H7 (cell line): Measurements from ENCODE around the gene PAX5. TPM values are rescaled to one million over a fixed set of nuclear protein-coding genes. Genes with fewer than 3 reads are reported as not detected.

Source experiments
- DNase-seq: peaks from one replicate; pipeline ENCODE4 v3.0.0; 2012
- H3K27me3 ChIP-seq: 2 replicates; pipeline ENCODE4 v1.6.0; 2011; ENCODE audit warnings: mild to moderate bottlenecking, low read length; ENCODE audit not compliant: control insufficient read depth, insufficient read depth
- H3K36me3 ChIP-seq: replicated peaks from 2 replicates; pipeline ENCODE4 v1.5.1; 2011; ENCODE audit warnings: low read length; ENCODE audit not compliant: control insufficient read depth, insufficient read depth
- H3K4me3 ChIP-seq: 2 replicates; pipeline ENCODE4 v1.5.1; 2011; ENCODE audit warnings: low read depth, mild to moderate bottlenecking, control low read depth, low read length, moderate library complexity; ENCODE audit not compliant: insufficient read depth
- total RNA-seq: library from RNA; depleted of rRNA; stranded (reverse); fragments of >200 nt; shearing (Covaris generic); gene quantifications from 2 replicates; pipeline ENCODE4 v1.2.3, GENCODE V29; 2014

Gene PAX5
- total RNA-seq, 1 experiment from 2014 or later: 1.7 TPM

DNA sequence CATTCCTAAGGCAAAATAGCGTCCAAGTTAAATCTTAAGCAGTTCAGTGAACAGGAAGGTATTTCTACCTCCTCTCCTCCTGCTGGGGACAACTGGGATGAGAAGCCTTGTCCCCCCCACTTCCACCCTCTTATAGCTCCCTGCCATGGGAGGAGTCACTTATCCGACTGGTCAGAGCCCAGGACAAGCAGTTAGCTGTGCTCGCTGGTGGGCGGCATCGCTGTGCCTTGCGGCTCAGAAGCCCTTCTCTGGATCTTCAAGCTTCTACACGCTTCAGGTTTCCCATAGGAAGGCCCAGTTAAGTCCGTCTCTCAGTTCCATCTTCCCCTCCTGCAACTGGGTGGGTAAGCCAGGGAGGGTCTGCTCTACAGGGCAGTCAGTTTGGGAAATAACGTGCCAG is 77.2 kb downstream of the PAX5 start:
- Histone ChIP-seq H3K36me3 (no peaks in the 10 kb centered on the region), H3K27me3 (no peaks in the 10 kb centered on the region)
- peak; percentile 77 for DNase-seq

DNA sequence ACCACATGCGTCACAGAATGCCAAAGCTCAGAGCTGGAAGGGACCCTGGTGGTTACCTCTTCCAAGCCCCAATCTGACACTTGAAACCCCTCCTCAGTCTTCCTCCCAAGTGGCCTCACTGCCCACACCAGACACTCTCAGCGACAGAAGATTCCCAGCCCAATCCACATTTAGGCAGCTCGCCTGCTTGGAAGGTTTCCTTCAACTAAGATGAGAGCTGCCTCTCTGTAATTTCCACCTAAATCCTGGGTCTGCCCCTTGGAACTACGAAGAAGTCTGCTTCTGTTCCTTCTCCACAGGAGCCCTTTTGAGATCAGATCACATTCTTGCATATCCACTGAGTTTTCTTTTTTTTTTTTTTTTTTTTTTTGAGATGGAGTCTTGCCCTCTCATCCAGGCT is 83.7 kb downstream of the PAX5 start:
- no peaks in the 10 kb centered on the region for H3K36me3 ChIP-seq
- no peak for DNase-seq
- H3K27me3 ChIP-seq: no peaks in the 10 kb centered on the region
- no peak overlapping the region for H3K4me3 ChIP-seq

More for the DNA sequence above, 77.2 kb downstream of the PAX5 start:
- H3K4me3 ChIP-seq: no peak overlapping the region

DNA sequence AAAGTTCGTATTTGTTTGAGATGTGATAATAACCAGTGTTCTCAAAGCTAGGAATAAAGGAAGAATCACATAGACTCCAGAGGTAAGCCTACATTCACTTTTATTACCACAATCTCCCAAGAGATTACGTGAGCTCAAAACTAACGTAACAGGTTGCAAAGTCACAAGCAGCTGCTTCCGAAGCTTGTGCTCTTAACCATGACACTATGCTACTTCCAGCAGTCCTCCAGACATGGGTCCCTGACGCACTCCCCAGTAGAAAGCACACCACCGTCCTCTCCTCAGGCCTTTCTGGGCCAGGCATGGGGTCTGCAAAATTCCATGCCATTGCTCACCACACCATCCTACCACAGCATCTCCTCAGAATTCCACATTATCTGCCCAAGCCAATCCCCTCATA is 84.6 kb downstream of the PAX5 start:
- Histone ChIP-seq H3K4me3 (no peak overlapping the region), H3K27me3 (no peaks in the 10 kb centered on the region), H3K36me3 (no peaks in the 10 kb centered on the region)
- DNase-seq: no peak

DNA sequence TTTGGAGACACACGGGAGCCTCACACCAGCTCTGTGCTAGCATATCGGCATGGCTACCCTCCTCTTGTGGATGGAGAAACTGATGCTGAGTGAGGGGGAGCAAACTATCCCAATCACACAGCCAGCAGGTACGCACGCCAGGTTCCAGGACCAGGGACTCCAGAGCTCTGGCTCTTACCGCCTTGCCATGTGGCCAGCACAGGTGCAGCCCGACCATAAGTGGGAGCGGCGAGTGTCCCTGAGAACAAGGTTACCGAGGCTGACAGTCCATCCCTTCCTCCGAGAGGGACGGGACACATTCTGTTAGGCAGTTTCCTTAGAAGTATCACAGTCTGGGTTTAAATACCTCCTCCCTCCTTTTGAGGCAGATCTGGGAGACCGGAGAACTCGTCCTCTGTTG is 86.0 kb downstream of the PAX5 start:
- no peaks in the 10 kb centered on the region for H3K36me3 ChIP-seq
- no peaks in the 10 kb centered on the region for H3K27me3 ChIP-seq
- no peak for DNase-seq
- no peak overlapping the region for H3K4me3 ChIP-seq

DNA sequence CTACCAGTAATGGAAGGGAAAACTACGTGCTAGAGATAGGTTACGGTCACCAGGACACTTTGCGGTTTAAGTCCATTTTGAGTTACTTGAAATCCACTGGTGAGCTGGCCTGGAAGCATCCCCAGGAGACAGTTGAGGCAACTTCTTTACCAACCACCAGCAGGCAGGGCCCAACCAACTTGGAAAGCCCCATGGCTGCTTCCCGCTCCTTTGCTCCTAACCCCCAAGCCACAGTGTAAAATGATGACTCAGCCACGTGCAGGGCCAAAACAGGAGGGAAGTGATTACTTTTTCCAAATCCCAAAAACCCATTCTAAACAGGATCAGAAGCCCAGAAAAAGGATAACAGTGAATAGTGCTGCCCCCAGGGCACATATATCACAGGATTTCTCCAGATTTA is 87.4 kb downstream of the PAX5 start:
- DNase-seq: no peak
- no peaks in the 10 kb centered on the region for H3K36me3 ChIP-seq
- H3K27me3 ChIP-seq: no peaks in the 10 kb centered on the region
- no peak overlapping the region for H3K4me3 ChIP-seq

DNA sequence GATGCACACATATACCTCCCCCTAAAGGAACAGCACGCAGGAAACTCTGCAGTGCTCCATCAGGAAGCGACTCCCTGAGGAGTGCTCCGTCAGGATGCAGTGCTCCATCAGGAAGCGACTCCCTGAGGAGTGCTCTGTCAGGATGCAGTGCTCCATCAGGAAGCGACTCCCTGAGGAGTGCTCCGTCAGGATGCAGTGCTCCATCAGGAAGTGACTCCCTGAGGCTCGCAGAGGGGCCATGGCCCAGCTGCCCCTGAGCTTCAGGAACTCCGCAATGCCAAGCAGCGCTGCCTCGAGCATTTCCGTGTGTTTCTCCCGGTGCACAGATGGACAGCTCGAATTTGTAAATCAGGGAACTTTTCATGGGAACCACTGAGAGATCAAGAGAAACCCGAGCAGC is 88.1 kb downstream of the PAX5 start:
- H3K36me3 ChIP-seq: no peaks in the 10 kb centered on the region
- H3K4me3 ChIP-seq: no peak overlapping the region
- H3K27me3 ChIP-seq: no peaks in the 10 kb centered on the region
- no peak for DNase-seq

DNA sequence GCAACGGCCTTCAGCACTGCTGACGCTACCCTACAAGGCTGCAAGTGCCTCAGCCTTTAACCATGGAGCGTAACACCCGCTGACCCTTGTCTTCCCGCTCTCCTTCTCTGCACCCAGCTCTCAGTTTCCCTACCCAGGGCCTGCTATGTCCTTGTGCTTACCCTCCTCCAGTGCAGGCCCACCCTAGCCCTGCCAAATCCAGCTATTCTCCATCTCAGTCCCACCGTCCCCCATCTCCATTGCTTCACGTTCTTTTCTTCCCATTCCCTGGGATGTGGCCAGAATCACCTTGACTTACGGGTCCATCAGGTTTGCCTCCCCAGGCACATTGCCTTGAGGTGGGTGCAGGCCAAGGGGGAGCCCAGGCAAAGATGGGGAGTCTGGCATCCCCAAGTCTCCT is 91.2 kb downstream of the PAX5 start:
- H3K27me3 ChIP-seq: no peaks in the 10 kb centered on the region
- H3K36me3 ChIP-seq: no peaks in the 10 kb centered on the region
- no peak for DNase-seq
- no peak overlapping the region for H3K4me3 ChIP-seq

DNA sequence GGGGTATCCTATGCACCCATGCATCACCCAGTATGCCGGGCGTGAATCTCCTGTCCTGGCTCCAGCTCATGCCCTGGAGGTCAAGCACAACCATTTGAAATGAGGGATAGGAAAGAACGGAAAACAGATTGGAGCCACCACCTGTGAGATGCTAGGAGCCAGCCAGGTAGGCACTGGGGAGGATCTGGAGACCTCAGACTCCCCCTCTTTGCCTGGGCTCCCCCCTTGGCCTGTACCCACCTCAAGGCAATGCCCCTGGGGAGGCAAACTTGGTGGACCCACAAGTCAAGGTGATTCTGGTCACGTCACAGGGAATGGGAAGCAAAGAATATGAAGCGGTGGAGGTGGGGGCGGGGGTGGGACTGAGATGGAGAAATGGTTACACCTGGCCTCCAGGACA is 92.6 kb downstream of the PAX5 start:
- Histone ChIP-seq H3K27me3 (no peaks in the 10 kb centered on the region), H3K36me3 (no peaks in the 10 kb centered on the region), H3K4me3 (no peak overlapping the region)
- DNase-seq: no peak

DNA sequence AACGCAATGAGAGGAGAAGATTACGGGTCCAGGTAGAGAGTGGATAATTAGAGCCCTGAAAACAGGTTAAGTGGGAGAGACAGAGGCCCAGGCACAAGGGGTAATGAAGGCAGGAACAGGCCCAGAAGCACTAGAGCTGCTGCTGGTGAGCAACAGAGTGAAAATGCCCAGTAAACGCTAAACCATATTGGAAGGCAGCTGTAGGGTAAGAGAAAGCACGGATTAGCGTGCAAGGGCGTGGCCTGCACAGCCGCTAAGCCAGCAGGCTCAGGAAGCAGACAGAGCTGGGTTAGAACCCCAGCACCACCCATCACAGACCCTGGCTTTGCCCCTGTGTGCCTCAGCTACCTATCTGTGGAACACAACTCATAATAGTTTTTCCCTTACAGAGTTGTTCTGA is 93.2 kb downstream of the PAX5 start:
- H3K36me3 ChIP-seq: no peaks in the 10 kb centered on the region
- DNase-seq: no peak
- no peaks in the 10 kb centered on the region for H3K27me3 ChIP-seq
- H3K4me3 ChIP-seq: no peak overlapping the region

DNA sequence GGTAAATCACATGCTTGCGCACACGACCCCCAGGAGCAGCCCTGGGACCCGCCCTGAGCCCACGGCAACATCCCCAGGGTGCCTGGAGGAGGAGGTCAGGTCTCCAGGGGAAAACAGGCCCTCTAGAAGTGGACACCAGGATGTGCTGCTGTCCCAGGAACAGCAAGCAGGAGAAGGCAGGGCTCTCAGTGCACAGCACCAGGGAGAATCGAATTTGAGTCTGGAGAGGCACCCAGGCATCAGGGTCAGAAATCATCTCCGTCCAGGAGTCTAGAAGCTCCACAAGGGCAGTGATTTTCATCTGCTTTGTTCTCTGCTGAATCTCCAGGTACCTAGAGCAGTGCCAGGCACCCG is 93.6 kb downstream of the PAX5 start:
- no peak for DNase-seq
- Histone ChIP-seq H3K4me3 (no peak overlapping the region), H3K36me3 (no peaks in the 10 kb centered on the region), H3K27me3 (no peaks in the 10 kb centered on the region)

DNA sequence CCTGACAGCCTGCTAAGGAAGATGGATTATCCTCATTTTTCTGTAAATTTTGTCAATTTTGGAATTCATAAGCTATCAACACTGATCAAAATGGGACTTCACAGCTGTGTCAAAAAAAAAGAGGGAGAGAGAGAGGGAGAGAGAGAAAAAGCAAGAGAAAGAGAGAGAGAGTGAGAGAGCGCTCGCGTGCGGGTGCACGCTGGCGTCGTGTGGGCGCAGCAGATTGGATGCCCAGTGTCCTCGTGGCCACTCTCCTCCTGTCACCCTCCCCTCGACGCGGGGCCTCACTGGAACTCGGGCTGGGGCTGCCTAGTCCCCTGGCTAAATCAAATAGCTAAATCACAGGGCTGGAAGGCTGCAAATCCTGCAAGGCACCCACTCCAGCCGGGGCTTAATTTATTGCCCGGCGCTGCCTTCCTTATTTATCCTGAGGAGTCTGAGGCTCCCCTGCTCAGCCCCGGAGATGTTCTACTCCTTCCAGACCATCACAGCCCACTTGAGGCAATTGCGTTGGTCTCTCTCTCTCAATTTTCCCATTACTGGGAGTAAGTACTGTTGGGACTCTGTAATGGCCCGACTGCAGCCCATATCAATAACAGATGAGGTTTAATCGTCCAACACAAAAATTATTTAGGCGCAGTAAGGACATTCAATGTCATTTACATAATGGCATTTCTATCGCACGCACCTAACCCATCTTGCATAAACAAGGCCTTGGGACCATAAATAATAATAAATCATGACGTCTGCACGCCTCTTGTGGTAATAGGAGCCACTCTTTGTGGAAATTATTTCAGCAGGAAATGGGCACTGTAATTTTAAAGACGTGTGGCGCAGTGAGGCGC is 94.2 kb downstream of the PAX5 start:
- no peak for DNase-seq
- Histone ChIP-seq H3K36me3 (no peaks in the 10 kb centered on the region), H3K27me3 (no peaks in the 10 kb centered on the region), H3K4me3 (no peak overlapping the region)

DNA sequence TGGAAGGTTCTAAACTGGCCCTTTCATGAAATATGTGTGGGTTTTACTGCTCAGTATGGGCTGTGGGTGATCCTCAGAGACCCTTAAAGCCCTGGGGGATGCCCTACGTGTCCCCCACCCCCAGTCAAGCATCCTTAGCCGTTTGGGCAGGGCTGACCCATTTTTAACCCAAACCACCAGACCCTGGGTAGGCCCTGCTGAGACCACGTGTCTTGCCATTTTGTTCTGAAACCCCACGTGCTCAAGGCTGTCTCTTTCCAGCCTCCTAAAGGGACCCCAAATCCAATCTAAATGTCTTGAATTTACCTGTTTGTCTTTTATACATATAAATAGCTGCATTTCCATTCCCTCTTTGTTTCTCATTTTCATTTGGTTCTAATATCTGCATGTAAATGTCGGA is 94.9 kb downstream of the PAX5 start:
- Histone ChIP-seq H3K36me3 (no peaks in the 10 kb centered on the region), H3K4me3 (no peak overlapping the region), H3K27me3 (no peaks in the 10 kb centered on the region)
- no peak for DNase-seq

DNA sequence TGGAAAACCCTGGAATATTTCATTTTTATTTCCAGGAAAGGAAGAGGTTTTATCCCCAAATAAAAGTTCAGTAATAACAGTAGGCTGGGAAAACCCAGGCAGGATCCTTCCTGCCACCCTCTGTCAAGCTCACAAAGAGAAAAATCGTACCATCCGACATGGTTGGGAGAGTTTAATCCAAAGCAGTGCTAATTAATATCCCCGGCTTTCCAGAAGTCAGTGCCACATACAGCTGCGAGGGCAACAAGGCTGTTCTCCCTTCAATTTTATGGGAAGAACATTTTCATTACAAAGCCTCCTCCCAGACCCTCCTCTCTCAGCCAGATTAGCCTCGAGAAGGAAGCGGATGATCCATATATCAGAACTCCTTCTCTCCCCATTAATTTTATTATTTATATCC is 95.5 kb downstream of the PAX5 start:
- no peak overlapping the region for H3K4me3 ChIP-seq
- no peaks in the 10 kb centered on the region; the same call in 1 of the 2 replicates for H3K27me3 ChIP-seq
- DNase-seq: no peak
- H3K36me3 ChIP-seq: no peaks in the 10 kb centered on the region

DNA sequence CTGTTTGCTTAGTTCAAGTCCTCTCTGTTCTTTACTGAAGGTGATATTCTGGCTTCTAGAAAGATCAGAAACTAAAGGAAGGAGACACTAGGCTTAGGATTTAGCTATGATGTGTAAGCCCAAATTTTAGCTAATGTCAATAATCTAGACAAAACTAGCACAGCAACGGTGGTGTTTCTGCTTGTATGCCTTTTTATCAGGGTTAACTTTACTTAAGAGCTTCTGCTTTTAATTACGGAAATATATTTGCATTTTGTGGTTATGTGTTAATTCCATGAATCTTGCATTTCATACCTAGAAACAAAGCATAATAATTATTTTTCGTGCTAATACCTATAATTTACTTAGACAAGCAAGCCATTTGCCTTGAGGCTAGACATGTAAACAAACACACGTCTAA is 96.1 kb downstream of the PAX5 start:
- no peaks in the 10 kb centered on the region for H3K36me3 ChIP-seq
- no peak for DNase-seq

DNA sequence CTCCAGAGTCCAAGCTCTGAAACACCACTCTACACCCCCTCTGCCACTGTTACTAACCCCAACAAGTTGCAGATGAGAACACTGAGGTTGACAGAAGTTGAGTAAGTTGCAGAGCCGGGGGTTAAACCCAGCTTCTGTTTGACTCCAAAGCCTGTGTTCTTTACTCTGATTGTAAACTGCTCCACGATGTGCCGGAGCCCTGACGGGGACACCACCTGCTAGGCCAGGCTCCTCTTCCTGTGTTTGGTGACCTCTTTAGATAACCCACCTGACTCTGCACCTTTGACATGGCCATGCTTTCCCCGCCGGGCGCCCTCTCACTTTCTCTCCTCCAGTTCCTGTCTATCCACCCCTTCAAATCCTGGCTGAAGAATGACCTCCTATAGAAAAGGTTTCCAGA is 96.7 kb downstream of the PAX5 start:
- no peak overlapping the region for H3K4me3 ChIP-seq
- H3K36me3 ChIP-seq: no peaks in the 10 kb centered on the region
- DNase-seq: no peak
- H3K27me3 ChIP-seq: no peaks in the 10 kb centered on the region; the same call in 1 of the 2 replicates

More for the DNA sequence above, 96.1 kb downstream of the PAX5 start:
- Histone ChIP-seq H3K27me3 (no peaks in the 10 kb centered on the region; the same call in 1 of the 2 replicates), H3K4me3 (no peak overlapping the region)

DNA sequence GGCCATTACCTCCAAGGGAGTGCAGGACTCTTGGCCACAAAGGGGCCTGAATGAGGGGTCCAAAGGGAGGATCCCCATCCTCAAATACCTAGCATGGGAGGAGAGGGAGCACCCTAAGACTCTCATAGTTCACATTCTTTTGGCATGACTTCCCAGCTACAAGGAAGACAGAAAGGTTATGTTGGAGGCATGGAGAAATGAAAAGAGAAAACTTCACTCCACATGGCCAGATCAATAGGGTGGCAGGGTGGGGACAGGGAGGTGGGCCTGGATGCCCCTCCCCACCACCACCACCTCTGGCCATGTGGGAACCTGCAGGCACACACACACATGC is 97.6 kb downstream of the PAX5 start:
- no peak overlapping the region for H3K4me3 ChIP-seq
- no peak for DNase-seq
- no peaks in the 10 kb centered on the region for H3K36me3 ChIP-seq
- no peaks in the 10 kb centered on the region; the same call in 1 of the 2 replicates for H3K27me3 ChIP-seq
